ENCODE results near the gene RNF150.
A peak's percentile ranks its signal among the peaks of the same experiment; 100 is the strongest.

The RNF150 gene

GRCh38 chr4:141021397-141022110 is 111.7 kb downstream of the RNF150 start:
- DNase-seq, result peak; percentile 34

- no peak for DNase-seq
Measured at GRCh38 chr4:141020801-141021261, 112.4 kb downstream of the RNF150 start.

- DNase-seq, result no peak
Measured at GRCh38 chr4:141019768-141020167, 113.5 kb downstream of the RNF150 start.

DNA sequence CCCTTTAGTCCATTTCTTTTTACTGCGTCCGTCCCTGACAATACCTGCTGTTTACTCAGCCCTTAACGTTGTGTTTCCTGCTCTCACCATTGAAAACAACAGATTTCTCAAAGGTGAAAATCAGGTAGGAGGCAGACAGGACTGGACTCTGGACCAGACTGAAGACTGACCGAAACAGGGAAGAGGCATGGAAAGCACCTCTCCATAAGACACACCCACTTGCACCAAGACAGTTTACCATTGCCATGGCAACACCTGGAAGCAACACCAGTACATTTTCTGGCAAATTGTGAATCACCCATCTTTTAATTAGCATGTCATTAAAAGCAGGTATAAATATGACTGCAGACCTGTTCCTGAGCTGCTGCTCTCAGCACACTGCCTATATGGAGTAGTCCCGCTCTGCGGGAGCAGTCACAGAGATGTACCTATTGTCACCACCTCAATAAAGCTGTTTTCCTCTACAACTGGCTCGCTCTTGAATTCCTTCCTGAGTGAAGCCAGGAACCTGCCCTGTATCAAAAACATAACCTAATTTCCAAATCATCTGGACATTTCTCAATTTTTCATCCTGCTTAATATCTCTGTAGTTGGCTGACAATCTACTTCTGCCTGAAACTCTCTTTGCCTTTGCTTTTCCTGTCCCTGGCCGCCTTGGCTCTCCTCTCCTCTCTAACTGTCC is 117.0 kb downstream of the RNF150 start:
- DNase-seq, result no peak

DNA sequence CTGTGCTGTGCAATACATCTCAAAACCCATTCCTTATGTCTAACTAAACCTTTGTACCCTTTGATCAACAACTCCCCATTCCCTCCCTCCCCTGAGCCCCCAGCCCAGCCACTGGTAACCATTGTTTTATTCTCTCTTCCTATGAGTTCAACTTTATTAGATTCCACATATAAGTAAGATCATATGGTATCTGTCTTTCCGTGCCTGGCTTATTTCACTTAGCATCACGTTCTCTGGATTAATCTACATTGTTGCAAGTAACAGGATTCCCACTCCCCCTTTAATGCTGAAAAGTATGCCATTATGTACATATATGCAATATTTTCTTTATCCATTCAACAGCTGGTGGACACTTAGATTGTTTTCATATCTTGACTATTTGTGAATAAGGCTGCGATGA is 119.4 kb downstream of the RNF150 start:
- DNase-seq, result no peak

DNA sequence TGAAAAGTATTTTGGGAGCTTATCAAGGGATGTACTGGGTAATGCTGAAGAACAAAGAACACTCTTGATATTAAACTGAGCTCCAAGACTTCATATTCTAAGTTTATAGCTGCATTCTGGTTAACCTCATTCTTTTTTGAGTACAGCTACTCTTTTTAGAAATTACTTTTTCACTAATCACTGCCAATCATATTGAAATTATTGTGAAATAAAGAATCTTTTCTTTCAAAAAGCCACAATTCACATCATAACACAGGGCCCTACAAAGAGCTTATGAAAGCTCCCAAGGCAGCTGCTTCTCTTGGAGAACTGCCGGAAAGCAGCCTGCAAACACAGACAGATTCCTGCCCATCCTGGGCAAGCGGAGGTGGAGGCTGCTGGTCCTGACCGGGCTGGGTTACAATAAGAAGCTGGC is 121.4 kb downstream of the RNF150 start:
- DNase-seq, result no peak

DNA sequence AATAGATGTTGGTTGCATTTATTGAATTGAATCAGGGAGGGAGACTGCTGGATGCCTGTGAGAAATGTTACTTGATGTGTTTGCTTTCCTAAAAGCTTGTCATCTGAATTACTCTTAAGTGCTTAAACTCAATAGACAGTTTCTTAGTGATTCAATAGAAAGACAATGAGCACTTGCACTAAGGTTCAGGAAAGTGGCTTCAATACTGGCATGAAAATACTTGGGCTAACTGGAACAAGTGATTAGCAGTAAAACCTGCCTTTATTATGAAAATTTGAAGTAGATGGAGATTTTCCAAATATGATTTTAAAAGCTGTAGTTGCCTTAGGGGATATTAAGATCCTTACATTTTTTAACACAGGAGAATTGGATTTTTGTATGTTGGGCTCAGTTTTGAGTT is 123.3 kb downstream of the RNF150 start:
- DNase-seq, result no peak

DNA sequence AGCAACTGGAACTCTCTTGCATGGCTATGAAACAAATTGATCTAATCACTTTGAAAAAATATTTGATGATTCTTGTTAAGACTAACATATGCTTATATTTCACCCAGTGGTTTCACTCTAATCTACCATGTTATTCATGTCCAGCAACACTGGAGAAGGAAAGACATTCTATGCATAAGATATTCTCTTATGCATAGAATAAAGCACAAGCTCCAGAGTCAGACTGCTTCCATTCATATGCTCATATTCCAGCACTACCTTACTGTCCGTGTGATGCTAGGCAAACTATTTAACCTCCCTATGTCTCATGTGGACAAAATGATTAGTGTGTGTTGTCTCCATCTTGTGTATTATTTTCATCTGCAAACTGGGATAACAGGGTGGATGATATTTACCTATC is 124.1 kb downstream of the RNF150 start:
- DNase-seq, result no peak

DNA sequence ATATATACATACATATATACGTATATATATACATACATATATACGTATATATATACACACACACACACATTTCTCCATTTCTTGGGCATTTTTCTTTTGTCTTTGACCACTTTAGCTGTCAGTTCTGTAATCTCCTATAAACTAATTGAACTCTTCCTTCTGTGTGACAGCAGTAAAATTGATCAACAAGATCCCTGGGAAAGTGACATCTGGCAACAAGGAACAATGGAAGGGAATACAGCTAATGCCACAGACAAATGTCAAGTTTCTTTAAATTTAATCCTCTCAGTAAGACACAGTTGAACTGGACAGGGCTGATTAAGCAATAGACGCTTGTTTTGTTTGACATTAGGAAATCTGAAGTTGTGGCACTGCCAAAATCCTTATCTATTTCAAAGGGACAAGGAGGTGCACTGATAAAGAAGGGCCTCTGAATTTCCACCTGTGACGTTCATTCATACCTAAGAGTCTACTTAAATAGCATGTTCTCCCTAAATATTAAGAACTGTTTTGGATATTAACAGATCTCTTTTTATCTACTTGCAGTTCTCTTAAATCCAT is 126.9 kb downstream of the RNF150 start:
- DNase-seq, result no peak

GRCh38 chr4:141004823-141005222 is 128.4 kb downstream of the RNF150 start:
- DNase-seq, result no peak

DNA sequence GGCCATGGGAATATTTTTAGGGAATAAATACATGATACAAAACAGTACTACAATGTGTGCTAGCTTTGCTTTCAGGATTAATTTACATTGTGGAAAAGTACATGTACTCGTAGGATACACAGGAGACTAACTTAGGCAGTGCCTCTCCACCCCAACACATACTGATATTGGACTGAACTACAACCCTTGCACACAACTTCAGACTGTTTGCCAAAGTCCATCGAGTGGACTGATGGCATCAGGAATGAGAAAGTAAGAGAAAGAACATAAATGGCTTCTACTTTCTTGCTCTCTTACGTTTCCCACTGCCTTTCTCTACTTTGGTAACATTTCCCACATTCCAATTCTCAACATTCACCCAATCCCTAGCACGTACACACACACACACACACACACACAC is 130.1 kb downstream of the RNF150 start:
- DNase-seq, result no peak

- no peak for DNase-seq
Measured at GRCh38 chr4:141002323-141002805, 130.9 kb downstream of the RNF150 start.

GRCh38 chr4:140996766-140997165 is 136.5 kb downstream of the RNF150 start:
- DNase-seq, result no peak

GRCh38 chr4:140995058-140995457 is 138.2 kb downstream of the RNF150 start:
- DNase-seq, result no peak

DNA sequence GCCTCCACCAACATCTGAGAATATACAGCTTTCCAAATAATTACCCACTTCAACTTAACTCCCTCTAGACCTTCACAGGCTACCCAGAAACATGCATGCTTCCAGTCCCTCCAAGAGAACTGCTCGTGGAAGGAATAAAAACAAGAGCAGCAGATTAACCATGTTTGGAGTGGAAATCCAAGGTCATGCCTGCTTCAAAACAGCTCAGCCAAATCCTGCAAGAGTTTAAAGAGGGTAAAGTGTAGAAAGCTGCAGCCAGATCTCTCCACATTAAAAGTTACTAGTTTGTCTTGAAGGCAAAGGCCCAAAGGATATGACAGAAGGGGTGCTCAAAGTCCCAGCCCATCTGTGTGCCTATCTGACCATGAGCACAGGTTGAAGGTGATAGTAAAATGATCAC is 139.3 kb downstream of the RNF150 start:
- DNase-seq, result no peak

- no peak for DNase-seq
Measured at GRCh38 chr4:140993370-140993769, 139.9 kb downstream of the RNF150 start.

- no peak for DNase-seq
Measured at GRCh38 chr4:140989944-140990343, 143.3 kb downstream of the RNF150 start.

- no peak for DNase-seq
Measured at GRCh38 chr4:140986045-140986444, 147.2 kb downstream of the RNF150 start.

DNA sequence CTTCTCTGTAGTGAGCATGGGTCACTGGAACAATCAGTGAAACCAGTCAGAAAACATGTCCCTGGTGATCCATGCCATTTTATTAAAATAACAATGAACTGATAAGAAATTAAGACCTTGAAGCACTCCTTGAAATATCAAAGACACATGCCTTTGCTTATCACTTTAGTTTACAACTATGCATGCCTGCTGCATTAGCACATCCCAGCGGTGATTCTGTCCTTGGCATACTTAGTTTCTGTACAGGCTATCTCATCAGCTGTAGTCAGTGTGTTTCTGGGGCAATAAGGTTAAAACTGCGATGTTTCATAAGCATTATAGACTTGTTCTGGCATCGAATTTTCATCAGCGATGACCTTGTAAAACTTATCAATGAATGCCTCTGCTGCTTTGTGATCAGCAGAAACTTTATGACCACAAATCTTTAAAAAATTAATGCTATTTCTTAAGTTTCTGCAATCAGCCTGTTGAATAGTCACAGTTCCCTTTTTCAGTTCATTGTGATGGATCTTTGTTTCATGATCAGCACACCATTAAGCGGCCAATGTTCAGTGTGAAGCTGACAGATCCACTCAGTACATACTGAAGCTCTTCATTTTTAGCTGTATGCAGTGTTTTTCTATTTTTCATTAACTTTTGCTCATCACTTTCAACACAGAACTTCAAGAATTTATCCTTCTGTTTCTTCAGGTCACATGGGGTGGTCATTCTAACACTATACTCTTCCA is 150.5 kb downstream of the RNF150 start:
- no peak for DNase-seq

DNA sequence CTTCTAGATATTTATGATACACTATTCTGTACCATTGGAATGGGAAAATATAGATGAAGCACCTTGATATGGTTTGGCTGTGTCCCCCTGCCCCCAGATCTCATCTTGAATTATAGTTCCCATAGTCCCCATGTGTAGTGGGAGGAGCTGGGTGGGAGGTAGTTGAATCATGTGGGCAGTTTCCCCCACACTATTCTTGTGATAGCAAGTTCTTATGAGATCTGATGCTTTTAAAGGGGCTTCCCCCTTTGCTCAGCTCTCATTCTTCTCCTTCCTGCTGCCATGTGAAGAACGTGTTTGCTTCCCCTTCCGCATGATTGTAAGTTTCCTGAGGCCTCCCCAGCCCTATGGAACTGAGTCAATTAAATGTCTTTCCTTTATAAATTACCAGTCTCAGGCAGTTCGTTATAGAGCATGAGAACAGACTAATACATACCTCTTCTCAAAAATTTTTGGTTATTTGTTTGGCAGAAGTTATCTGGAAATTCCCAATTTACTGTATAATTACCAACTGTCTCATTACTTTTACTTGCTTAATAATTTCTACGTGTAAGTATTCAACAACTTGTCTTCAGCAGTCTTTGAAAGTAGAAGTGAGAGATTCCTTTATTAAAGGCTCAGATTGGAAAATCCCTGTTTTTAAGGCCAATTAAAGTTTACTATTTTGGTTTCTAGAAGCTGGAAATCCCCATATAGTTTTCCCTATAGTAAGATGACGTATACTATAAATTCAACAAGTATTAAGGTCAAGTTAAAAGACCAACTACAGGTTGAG is 152.7 kb downstream of the RNF150 start:
- no peak for DNase-seq

DNA sequence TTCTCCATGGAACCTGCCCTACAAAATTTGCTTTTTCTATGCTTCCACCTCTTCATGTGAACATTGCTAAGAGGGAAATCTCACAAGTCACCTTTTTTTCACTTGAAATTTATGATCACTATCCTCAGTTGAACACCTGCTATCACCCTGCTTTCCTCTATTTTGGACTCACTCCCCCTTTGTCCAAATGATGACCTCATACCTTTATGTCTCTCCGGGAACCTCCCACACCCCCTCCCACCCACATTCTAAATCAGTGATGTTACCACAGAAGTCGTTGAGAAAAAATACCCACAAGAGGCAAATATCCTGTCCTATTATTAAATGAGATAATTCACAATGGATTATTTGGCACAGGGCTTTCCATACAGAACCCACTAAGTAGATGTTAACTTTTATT is 156.5 kb downstream of the RNF150 start:
- DNase-seq, result no peak

GRCh38 chr4:140971077-140971792 is 162.0 kb downstream of the RNF150 start:
- no peak for DNase-seq
